HG02970 (cell line): ENCODE measurements around the gene HOXA9.

Experiments used
- ATAC-seq: cut with Tn5 transposase; IDR thresholded peaks from one replicate; pipeline ENCODE4 v1.9.1; 2021; ENCODE audit warnings: mild to moderate bottlenecking, moderate library complexity, moderate number of reproducible peaks; ENCODE audit not compliant: unreplicated experiment, low FRiP score

HOXA9 gene

DNA sequence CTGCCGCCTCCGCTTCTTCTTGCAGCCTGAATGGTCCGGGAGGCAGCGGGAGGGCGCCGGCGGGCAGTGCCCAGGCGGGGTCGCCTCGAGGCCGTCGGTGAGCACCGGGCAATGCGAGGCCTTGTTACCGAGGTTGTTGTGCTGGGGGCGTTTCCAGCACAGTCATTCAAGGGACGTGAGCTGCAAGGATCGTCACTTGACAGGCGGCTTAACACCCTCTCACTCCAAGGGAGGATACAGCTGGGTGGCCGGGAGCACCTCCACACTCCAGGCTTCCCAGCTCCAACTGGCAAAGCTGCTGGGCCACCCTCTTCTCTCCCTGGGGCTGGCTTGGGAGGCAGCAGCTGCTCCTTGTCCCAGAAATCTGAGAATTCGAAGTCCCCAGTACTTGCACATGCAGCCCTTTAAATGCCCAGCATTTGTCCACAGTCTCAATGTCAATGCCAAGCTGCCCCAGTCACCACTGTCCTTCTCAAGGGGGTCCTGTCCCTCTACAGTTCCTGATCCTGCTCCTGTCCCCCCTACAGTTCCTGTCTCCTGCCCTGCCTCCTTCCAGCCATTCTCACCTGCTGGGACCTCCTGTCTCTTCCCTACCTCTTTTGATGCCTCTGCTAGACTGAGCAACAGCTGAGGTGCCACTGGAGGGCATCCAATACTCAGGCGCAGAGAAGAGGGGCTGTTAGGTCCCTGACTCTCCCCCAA, 24.1 kb upstream of the HOXA9 start:
- no peak for ATAC-seq

DNA sequence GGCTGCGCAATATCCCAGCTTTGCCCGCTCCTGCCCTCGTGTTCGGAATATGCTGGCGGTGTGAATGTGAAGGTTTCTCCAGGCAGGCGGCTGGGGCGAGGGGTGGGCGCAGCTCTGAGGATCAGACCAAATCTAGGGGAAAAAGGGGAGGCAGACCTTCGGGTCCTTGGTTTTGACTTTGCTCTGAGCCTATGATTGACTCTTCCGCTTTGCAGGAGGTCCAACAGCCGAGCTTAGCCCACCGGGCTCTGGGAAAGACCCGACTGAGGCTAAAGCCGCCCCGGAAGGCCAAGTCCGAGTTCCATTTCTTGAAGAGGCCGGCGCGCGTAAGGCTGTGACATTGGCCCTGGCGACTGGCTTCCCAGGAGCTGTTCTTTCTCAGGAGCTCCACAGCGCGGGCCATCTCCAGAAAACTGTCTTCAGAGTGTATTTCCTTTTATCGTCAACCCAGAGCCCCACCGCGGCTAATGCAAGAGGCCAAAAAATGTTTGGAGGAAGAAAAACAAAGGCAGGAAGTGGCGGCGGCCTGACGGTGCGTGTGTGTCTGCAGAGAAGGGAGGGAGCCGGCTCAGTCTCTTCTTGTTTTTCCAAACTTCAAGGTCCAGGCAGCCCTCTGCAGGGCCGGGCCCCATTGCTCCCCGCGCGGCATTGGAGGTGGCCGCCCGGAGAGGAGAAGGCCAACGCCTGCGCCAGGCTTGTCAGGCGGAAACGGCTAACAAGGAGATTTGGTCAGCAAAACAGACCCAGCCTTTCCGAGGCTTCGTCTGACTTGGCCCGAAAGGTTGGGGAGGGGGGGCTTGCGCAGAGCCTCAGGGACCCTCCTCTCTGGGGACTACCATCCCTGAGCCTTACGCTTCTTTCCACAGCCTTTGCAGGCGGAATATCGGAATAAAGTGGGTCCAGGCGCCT, 23.3 kb upstream of the HOXA9 start:
- ATAC-seq, result no peak

DNA sequence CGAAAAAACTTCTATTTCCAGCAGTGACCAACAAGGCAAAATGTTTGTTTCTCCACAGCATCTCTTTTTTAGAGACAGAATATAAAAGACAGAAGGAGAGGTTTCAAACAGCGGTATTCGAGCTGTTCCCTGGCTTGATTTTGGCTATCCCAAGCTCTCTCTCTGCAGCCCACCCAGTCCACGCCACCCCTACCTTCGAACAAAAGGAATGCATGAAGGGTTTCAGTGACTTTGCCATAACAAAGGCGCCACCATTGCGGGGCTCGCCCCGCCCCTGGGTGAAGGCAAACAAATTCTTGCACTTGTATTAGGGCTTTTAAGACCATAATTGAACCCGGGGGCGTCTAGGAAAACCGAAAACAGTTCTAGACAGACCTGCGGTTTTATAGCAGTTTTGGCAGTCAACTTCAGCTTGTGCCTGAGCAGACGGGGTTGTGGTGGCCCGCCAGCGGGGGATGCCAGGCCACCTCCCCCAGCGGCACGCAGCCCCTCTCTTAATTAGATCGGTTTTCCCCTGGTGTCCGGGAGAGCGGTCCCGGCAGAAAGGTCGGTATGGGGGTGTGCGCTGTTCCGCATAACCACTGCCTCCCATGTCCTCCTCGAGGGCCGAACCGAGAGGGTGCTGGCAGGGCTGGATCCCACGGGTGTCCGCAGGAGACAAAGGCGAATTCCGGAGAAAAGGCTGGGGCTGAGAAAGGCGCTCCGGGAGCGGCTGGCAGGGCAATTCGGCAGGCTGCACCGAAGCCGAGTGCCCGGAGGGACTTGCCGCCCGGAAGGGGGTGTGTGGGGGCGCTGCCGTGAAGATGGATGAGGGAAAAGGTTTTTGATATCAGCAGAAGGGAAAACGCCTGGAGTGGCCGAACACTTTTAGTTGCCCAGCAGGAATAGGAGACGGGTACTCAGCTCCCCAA, 22.4 kb upstream of the HOXA9 start:
- ATAC-seq, result no peak

DNA sequence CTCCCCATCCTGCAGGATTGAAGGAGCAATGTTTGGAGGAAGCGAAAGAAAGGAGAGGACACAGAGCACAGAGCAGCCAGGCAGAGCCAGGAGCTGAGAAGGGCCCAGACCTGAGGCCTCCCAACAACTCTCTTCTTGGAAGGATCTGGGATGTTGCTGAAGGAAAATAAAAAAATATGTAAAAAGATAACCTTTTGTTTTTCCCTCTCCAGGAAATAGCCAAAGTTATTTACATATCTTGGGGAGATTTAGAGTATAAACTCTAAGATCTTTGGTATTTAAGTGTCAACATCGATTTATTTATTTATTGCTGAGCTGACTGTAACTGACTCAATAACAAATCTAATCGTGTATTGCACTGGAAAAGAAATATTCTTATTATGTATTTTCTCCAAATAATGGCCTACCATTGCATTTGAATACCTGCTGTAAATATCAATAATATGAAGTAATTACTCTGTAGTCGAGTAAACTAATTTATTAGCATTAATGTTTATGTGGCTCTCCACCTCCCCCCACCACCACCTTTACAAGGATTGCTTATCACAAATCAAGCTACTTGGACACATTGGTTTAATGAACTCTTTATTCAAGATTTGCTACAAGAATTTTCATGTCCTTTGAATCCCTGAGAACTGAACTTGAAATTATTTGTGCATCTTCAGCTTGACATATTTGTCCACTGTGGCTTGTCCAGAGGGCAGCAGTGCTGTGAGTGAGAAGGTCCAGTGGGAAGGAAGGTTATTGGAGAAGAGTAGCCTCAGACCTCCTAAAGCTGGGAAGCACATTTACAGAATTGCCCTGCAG, 21.5 kb upstream of the HOXA9 start:
- ATAC-seq, result no peak

DNA sequence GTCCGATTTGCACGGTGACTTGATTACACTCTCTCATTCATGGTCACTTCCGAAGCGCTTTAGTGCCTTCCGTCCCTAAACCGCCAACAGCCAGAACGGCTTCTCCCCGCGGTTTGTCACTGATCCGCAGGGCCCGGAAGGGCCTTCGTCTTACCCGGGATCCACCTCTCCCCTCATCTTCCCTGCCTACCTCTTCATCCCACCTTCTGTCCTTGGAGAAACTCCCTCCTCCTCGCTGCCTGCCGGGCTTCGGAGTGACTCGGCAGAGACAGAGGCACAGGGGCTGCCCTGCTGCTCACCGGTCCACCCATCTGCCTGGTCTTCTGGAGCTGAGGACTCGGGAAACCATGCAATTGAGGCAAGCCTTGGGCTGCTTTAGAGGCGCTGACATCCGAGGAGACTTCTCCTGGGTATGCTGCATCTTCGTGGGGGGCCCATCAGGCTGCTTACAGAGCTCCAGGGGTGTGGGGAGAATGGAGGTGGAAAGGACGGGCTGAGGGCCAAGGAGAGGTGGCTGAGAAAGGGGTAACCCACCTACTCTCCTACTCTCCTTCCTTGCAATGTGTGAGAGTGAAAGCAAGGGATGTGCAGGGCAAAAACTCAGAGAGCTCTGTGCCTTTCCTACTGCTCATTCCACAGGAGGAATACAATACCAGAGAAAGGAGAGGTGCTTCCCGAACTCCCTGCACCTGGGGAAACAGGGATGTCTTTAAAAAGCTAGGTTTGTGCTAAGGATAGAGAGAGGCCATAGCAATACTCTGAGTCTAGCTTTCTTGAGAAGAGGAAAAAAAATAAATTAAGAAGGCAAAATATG, 20.7 kb upstream of the HOXA9 start:
- no peak for ATAC-seq

DNA sequence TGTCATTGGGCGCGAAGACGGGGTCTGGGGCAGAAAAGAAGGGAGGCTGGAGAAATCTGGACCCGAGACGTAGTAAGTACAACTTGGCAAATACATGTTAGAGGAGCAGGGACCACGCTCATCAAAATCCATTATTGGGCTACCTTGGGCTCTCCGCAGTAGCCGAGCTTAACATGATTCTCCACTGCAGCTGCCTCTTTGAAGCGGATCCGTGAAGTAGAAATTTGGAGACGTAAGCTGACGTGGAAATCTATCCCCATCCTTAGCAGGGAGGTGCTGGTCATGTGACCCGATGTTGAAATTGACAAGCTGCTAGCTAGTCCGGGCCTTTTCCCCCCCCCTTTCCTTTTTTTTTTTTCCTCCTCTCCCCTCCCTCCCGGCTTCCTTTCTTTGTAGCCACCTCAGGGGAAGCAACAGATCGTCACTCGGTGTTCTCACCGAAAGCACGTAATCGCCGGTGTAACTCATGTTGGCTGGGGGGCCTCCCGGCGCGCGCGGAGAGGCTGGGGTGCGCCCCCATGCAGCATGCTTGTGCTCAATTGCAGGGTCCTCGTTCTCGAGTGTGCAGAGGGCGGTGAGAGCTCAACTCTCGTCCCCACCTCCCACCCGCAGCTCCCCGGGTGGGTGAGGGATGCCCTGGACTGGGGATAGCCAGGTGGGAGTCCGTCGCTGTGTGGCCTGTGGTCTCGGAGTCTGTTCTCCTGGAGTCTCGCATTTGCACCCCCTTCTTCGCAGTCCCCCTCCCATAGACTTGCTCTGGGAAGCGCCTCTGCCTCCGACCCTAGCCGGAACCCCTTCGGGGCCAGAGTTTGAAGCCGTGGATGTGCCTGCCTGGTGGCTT, 19.9 kb upstream of the HOXA9 start, which contains the start of gene HOXA11:
Gene HOXA11, minus strand, starts transcription at position 220 of the 841 bp plus-strand sequence. Its CDS starts 88 bp downstream, at position 132.
- ATAC-seq, result no peak

DNA sequence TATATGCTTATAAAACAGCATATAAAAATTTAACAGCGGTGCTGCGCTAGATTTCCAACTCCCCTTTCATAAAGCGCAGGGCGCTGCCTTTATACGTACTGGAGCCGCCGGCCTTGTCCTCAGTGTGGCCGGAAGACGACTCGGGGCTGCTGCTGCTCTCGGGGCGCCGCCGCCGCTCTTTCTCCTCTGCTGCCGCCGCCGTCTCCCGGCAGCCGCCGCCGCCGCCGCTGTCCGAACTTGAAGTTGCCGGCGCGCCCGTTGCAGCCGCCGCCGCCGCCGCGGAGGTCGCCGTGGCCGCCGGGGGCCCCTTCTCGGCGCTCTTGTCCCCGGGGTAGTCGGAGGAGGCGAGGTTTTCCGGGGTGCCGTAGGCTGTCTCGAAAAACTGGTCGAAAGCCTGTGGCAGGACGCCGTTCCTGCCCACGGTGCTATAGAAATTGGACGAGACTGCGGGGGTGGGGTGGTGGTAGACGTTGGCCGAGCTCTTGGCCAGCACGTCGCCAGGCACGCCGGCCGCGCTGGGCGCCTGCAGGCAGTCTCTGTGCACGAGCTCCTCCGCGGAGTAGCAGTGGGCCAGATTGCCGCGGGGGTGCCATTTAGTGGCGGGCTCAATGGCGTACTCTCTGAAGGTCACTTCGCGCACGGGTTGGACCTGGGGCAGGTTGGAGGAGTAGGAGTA, 19.1 kb upstream of the HOXA9 start:
- no peak for ATAC-seq

DNA sequence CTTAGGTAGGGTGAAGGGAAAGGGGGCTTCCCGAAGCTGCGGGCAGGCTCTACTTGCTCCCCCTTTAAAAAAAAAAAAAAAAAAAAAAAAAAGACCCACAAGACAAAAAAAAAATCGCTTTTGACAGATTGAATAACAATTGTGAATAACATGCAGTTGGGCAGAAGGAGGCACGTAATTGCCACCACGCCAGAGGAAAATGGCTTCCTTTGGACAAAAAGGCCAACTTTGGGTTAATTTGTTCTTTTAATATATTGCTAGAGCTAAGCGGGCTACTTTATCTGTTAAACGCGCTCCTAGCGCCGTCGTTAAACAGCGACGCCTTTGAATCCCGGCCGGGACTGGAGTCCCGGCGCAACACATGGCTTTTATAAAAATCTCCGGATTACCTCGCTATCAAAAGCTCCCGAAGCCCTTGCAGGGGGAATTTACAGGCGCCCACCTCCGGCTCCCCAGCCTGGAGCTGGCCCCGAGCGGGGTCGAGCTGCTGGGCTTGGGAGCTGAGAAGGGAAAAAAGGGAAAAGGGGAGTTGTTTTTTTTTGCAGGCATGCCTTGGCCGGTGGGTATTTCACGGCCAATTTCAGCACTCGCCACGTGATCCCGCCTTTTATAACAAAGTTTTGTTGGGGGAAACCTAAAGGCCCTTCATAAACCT, 18.5 kb upstream of the HOXA9 start:
- no peak for ATAC-seq

DNA sequence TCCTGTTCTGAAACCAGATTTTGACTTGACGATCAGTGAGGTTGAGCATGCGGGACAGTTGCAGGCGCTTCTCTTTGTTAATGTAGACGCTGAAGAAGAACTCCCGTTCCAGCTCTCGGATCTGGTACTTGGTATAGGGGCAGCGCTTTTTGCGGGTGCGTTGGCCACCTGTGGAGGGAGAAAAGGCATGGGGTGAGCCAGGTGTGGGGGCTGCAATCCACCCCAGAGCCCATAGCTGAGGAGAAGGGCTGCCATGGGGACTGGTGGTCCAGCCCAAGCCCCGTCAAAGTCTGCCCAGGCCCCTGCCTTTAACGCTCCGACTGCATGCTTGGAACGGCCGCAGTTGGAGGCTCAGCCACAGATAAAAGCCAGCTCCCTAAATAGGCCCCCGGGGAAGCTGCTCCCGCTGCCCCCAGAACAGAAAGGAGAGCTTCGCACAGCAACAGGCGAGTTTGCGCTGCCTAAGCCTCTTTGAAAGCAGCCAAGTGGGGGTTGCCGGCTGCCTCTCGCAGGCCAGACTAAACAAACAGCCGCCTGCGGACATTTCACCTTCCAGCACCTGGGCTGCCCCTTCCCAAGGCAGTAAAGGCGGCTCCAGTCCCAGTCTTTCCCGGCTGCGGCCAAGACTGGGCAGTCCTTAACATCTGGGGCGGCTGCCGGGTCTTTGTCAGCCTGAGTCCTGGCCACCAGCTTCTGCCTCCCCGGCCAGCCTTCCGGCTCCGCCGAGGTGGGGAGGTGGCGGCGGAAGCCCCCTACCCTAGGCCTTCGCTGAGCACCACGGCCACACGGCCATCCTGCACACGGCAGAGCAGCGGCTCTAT, 17.7 kb upstream of the HOXA9 start:
- ATAC-seq, result no peak

DNA sequence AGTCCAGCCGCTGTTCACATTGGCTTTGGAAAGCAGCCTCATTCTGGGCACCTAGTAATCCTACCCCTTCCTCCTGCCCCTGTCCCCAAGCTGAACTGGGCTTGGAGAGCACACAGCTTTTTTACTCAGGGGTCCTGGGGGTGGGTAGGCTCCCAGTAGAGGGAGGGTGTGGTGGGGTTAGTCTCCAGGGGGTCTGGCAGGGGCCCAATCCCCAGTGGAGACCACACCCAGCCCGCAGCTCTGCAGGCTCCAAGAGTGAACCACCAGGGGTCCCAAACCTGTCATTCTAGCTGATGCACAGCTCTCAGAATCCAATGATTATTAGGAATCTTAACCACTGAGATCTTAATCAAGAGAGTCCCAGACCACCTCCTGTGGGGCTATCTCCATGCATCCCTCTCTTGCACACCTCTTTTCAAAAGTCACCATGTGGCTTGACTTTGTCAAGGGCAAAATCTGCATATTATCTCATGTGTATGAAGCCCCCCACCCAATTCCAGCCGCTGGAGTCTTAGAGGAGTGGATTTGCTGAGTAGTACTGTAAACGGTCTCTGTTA, 17.0 kb upstream of the HOXA9 start:
- ATAC-seq, result no peak

DNA sequence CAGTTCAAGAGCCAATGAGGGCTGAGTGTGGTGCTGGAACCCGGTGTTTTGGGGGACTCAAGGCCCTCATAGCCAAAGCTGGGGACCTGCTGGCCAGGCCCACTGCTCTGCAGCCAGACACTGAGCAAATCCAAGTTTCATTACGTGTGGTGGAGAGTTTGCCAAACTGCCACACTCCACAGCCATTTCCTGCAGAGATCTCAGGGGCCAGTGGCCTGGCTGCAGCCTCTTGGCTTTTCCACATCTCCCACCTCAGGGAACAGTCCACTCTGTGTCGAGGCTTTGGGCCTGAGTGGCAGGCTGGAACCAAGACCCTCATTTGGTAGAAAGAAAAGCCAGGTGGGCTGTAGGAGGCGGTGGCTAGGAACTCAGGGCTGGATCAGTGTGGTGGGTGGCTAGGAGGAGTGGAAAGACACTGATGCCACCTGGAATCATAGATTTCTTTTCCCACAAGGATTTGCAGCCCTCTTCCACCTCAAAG, 16.5 kb upstream of the HOXA9 start:
- no peak for ATAC-seq

DNA sequence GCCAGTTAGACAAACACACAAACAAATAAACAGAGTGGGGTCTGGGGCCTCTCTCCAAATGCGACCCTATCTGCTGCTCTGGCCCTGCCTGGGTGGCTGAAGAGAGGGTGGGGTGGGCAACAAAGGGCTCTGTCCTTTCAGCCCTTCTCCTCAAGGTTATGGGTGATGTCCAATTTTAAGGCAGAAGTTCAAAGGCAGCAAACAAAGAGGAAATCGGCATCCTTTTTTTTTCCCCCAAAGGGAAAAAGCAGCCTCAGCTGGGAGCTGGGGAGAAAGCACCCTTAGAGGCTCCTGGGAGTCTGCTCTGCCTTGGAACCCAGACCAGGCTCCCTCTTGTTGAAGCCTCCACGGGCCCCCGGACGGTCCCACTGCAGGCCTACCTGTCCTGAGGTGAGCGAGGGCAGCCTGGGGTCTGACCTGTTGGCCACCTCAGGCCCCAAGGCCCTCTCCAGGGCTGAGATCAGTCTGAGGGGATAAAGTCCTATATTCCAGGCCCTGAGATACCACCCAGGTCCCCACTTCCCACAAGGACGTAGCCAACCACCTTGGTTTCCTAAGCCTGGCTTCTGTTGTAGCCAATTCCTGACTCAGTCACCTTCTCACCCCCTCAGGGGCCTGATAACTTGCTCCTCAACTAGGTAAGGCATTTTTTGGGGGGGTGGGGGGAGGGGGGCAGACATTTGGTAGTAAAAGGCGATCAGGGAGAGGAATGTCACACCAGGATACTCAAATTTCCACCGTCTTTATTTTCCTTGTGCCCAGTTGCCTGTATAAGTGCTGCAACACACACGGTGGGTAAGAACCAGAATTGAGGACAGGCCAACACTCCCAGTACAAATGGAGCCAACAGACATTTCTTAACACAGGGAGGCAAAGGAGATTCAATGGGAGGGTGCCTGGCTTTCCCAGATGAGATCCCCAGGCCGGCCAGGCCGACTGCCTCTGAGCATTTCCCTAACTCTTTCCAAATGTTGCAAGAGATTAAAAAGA, 15.4 kb upstream of the HOXA9 start:
- no peak for ATAC-seq

DNA sequence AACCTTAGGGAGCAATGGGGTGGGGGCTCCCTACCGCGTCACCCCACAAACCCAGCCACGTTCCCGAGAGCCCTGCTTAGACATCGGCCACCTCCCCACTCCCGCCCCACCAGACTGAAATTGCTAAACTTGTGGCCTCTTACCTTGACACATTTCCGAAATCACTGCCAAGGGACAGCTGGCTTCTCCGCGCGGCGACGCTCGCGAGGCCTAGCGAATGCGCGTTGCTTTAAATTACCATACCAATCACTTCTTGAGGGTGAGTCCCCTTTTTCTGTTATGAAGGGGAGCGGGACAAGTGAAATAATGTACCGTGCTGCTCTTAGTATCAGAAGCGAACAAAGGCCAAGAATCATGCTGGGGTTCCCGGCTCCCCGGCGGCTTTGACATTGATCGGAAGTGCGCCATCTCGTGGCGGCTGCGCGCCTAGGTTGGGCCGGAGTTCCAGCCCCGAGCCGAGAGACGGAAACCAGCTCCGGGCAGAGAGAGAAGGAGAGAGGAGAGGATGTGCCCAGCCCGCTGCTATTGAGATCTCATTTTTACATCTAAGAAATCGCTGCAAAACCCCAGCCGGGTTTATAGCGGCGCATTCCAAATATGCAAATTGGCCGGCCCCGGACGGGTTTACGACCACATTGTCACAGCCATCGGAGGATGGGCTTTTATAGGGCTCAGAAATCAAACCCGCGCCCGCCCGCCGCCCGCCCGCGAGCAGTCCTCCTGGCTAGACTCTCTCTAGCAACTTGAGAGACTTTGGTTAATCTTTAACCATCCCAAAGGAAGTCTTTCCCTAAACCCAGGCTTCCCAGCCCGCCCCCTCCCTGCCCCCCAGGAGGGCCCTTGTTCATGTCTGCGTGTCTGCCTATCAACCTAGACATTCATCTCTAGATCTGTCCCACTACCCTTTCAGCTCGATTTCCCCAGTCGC, 14.4 kb upstream of the HOXA9 start:
- ATAC-seq, result no peak

DNA sequence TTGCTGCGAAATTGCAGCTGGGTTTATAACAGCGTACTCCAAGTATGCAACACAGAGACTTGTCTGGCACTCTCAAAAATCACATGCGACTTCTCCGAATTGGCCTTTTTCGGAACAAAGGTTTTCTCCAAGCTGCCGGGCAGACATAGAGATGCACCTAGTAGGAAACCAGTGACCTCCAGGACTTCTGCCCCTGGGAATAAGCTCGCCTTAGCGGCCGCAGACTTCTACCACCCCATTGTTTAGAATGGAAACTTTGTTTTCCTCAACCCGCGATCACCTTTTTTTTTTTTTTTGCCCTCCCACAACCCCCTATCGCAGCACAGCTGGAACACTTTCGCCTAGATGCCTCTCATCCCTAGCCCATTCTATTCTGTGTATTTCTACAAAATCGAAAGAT, 13.7 kb upstream of the HOXA9 start:
- ATAC-seq, result no peak
